Neural cell (in vitro differentiated cells): ENCODE data around the gene LHPP. TPM values are rescaled to one million over a fixed set of nuclear protein-coding genes. Genes with fewer than 3 reads are reported as not detected.
A peak's percentile ranks its signal among the peaks of the same experiment; 100 is the strongest.

Experiments used
- H2AFZ ChIP-seq: fragments of 200-600, 300-800 bp; sonication (generic), shearing (Covaris generic); 2 replicates; pipeline ENCODE4 v1.6.0; 2014; ENCODE audit warnings: low read depth, mild to moderate bottlenecking, antibody characterized with exemption, low read length, moderate library complexity
- H3F3A ChIP-seq: fragments of 200-600 bp; shearing (Covaris generic); 2 replicates; pipeline ENCODE4 v1.6.1; 2016; ENCODE audit warnings: mild to moderate bottlenecking, moderate library complexity, mixed read lengths, antibody characterized with exemption, low read length; ENCODE audit not compliant: insufficient read depth, poor library complexity, severe bottlenecking
- H3K27ac ChIP-seq: fragments of 200-600, 300-800 bp; sonication (generic), shearing (Covaris generic); 2 replicates; pipeline ENCODE4 v1.5.1; 2014; ENCODE audit warnings: mild to moderate bottlenecking, low read length, moderate library complexity
- H3K27me3 ChIP-seq: fragments of 300-800, 200-600 bp; sonication (generic), shearing (Covaris generic); 2 replicates; pipeline ENCODE4 v1.6.0; 2014; ENCODE audit warnings: mild to moderate bottlenecking, low read depth, low read length, moderate library complexity; ENCODE audit not compliant: insufficient read depth
- H3K36me3 ChIP-seq: fragments of 300-800, 200-600 bp; sonication (generic), shearing (Covaris generic); 2 replicates; pipeline ENCODE4 v1.5.1; 2014; ENCODE audit warnings: mild to moderate bottlenecking, antibody characterized with exemption, low read length, moderate library complexity; ENCODE audit not compliant: insufficient read depth
- H3K4me2 ChIP-seq: fragments of 300-800, 200-600 bp; sonication (generic), shearing (Covaris generic); 2 replicates; pipeline ENCODE4 v1.6.0; 2014; ENCODE audit warnings: mild to moderate bottlenecking, low read length
- H3K4me3 ChIP-seq: fragments of 300-800, 200-600 bp; sonication (generic), shearing (Covaris generic); 2 replicates; pipeline ENCODE4 v1.5.1; 2014; ENCODE audit warnings: mild to moderate bottlenecking, low read length, moderate library complexity
- H3K79me2 ChIP-seq: fragments of 200-600 bp; shearing (Covaris generic); replicated peaks from 2 replicates; pipeline ENCODE4 v1.6.0; 2014; ENCODE audit warnings: mild to moderate bottlenecking, low read length, moderate library complexity; ENCODE audit not compliant: insufficient read depth
- H3K9ac ChIP-seq: fragments of 300-800, 200-600 bp; sonication (generic), shearing (Covaris generic); 2 replicates; pipeline ENCODE4 v1.6.1; 2016; ENCODE audit warnings: mild to moderate bottlenecking, low read length, mixed read lengths
- H3K9me2 ChIP-seq: fragments of 200-600 bp; shearing (Covaris generic); 2 replicates; pipeline ENCODE4 v1.6.1; 2016; ENCODE audit warnings: mild to moderate bottlenecking, low read length, mixed read lengths; ENCODE audit not compliant: insufficient read depth
- H3K9me3 ChIP-seq: fragments of 200-600, 300-800 bp; sonication (generic), shearing (Covaris generic); 2 replicates; pipeline ENCODE4 v1.6.1; 2016; ENCODE audit warnings: mild to moderate bottlenecking, mixed run types, low read length, moderate library complexity, mixed read lengths
- H4K20me1 ChIP-seq: fragments of 200-600 bp; shearing (Covaris generic); 2 replicates; pipeline ENCODE4 v1.6.1; 2016; ENCODE audit warnings: mild to moderate bottlenecking, mixed run types; ENCODE audit not compliant: insufficient read depth
- CTCF ChIP-seq: fragments of 450-650 bp; IDR thresholded peaks from 2 replicates; pipeline ENCODE4 v1.5.1; 2014; ENCODE audit warnings: antibody characterized with exemption, mild to moderate bottlenecking, moderate library complexity; ENCODE audit not compliant: poor library complexity, severe bottlenecking
- EP300 ChIP-seq: fragments of 450-650 bp; conservative IDR thresholded peaks from 2 replicates; pipeline ENCODE4 v1.6.1; 2014; ENCODE audit warnings: antibody characterized with exemption, mild to moderate bottlenecking, moderate library complexity; ENCODE audit not compliant: poor library complexity, severe bottlenecking
- EZH2 ChIP-seq: fragments of 200-600, 300-800 bp; shearing (Covaris generic), sonication (generic); IDR thresholded peaks from 2 replicates; pipeline ENCODE4 v1.6.1; 2014; ENCODE audit warnings: antibody characterized with exemption, low read length, borderline replicate concordance, mild to moderate bottlenecking; ENCODE audit not compliant: insufficient read depth, poor library complexity, severe bottlenecking
- MXI1 ChIP-seq: fragments of 450-650 bp; conservative IDR thresholded peaks from 2 replicates; pipeline ENCODE4 v1.6.1; 2014; ENCODE audit warnings: antibody characterized with exemption, mild to moderate bottlenecking; ENCODE audit not compliant: poor library complexity, severe bottlenecking
- POLR2AphosphoS5 ChIP-seq: IDR thresholded peaks from 2 replicates; pipeline ENCODE4 v1.6.1; 2012
- RAD21 ChIP-seq: fragments of 450-650 bp; conservative IDR thresholded peaks from 2 replicates; pipeline ENCODE4 v1.6.1; 2014; ENCODE audit warnings: antibody characterized with exemption, mild to moderate bottlenecking, moderate library complexity
- SMC3 ChIP-seq: fragments of 450-650 bp; conservative IDR thresholded peaks from 2 replicates; pipeline ENCODE4 v1.6.1; 2014; ENCODE audit warnings: antibody characterized with exemption, mild to moderate bottlenecking, moderate library complexity; ENCODE audit not compliant: poor library complexity
- TAF1 ChIP-seq: IDR thresholded peaks from 2 replicates; pipeline ENCODE4 v1.6.1; 2012; ENCODE audit warnings: low read depth
- polyA plus RNA-seq: library from polyadenylated mRNA; depleted of rRNA; stranded (reverse); fragments of >200 nt; gene quantifications from 2 replicates; pipeline ENCODE4 v1.2.3, GENCODE V29; 2014
- TF ChIP-seq, protein P1 (sequence below): IDR thresholded peaks from 2 replicates; pipeline ENCODE4 v1.6.1; 2012; ENCODE audit warnings: borderline replicate concordance

LHPP gene
- polyA plus RNA-seq, 1 donor from 2014 or later, result 16.0 TPM

- Histone ChIP-seq H4K20me1 (no peaks in the 10 kb centered on the region), H3K4me3 (no peak overlapping the region), H3K36me3 (no peaks in the 10 kb centered on the region), H3K79me2 (no peaks in the 10 kb centered on the region), H3K27me3 (no peaks in the 10 kb centered on the region), H3K9me2 (no peaks in the 10 kb centered on the region), H3F3A (no peaks in the 10 kb centered on the region), H3K4me2 (no peak overlapping the region), H3K27ac (no peak overlapping the region), H3K9me3 (no peaks in the 10 kb centered on the region), H2AFZ (no peak overlapping the region), H3K9ac (no peak overlapping the region)
- no peak for TF ChIP-seq TAF1
- TF ChIP-seq MXI1, result no peak
- no peak for TF ChIP-seq EZH2
- peak; percentile 64 for TF ChIP-seq SMC3
- TF ChIP-seq, protein P1, sequence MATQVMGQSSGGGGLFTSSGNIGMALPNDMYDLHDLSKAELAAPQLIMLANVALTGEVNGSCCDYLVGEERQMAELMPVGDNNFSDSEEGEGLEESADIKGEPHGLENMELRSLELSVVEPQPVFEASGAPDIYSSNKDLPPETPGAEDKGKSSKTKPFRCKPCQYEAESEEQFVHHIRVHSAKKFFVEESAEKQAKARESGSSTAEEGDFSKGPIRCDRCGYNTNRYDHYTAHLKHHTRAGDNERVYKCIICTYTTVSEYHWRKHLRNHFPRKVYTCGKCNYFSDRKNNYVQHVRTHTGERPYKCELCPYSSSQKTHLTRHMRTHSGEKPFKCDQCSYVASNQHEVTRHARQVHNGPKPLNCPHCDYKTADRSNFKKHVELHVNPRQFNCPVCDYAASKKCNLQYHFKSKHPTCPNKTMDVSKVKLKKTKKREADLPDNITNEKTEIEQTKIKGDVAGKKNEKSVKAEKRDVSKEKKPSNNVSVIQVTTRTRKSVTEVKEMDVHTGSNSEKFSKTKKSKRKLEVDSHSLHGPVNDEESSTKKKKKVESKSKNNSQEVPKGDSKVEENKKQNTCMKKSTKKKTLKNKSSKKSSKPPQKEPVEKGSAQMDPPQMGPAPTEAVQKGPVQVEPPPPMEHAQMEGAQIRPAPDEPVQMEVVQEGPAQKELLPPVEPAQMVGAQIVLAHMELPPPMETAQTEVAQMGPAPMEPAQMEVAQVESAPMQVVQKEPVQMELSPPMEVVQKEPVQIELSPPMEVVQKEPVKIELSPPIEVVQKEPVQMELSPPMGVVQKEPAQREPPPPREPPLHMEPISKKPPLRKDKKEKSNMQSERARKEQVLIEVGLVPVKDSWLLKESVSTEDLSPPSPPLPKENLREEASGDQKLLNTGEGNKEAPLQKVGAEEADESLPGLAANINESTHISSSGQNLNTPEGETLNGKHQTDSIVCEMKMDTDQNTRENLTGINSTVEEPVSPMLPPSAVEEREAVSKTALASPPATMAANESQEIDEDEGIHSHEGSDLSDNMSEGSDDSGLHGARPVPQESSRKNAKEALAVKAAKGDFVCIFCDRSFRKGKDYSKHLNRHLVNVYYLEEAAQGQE, result no peak
- peak; percentile 60 for TF ChIP-seq CTCF
- no peak for TF ChIP-seq EP300
- TF ChIP-seq POLR2AphosphoS5, result no peak
- TF ChIP-seq RAD21, result peak; percentile 64
Observed at GRCh38 chr10:124539935-124540641, 78.5 kb downstream of the LHPP start.

- no peak overlapping the region for H2AFZ ChIP-seq
- no peaks in the 10 kb centered on the region for H3K79me2 ChIP-seq
- no peaks in the 10 kb centered on the region for H3K36me3 ChIP-seq
- no peaks in the 10 kb centered on the region for H3K27me3 ChIP-seq
- H3F3A ChIP-seq, result no peaks in the 10 kb centered on the region
- H3K4me3 ChIP-seq, result no peak overlapping the region
- no peaks in the 10 kb centered on the region for H3K9me2 ChIP-seq
- no peaks in the 10 kb centered on the region for H4K20me1 ChIP-seq
- no peaks in the 10 kb centered on the region for H3K9me3 ChIP-seq
- no peak overlapping the region for H3K27ac ChIP-seq
- no peak overlapping the region for H3K4me2 ChIP-seq
- no peak overlapping the region for H3K9ac ChIP-seq
- no peak for TF ChIP-seq SMC3
- TF ChIP-seq CTCF, result no peak
- TF ChIP-seq, protein P1, result no peak
- TF ChIP-seq MXI1, result no peak
- no peak for TF ChIP-seq POLR2AphosphoS5
- TF ChIP-seq EP300, result no peak
- TF ChIP-seq RAD21, result no peak
Observed at GRCh38 chr10:124541076-124541903, 79.7 kb downstream of the LHPP start.
